Stimulated activated naive CD4-positive, alpha-beta T cell treated with Interleukin-2 at 50 U/mL for 16 hours (primary cell): ENCODE results near the gene CNDP2.
"Not testable (repeated sequence)": the region's sequence is repeated elsewhere in the genome, so short reads cannot be mapped to it uniquely, and the experiment has no call there.

Experiments used
- DNase-seq: peaks from one replicate; lab custom pipeline; 2025; lab: John Stamatoyannopoulos, UW

CNDP2 gene

DNA sequence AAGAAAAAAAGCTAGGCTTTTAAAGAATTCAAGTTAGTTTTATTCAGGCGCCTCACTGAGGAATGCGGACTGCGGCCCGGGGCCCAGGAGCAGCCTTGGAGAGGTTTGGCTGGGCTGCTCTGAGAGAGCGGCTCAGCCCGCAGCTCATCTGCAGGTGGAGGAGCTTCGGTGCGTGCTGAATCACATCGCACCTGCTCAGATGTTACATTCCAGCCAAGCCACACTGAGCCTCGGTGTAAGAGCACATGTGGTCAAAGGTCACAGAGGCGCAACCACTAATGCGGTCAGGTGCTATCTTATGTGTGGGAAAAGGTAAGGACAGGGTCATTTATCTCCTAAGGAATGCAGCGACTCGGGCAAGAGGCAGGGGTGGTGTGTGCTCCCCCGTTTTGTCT lies 21.1 kb downstream of the CNDP2 start:
- DNase-seq = no peak

DNA sequence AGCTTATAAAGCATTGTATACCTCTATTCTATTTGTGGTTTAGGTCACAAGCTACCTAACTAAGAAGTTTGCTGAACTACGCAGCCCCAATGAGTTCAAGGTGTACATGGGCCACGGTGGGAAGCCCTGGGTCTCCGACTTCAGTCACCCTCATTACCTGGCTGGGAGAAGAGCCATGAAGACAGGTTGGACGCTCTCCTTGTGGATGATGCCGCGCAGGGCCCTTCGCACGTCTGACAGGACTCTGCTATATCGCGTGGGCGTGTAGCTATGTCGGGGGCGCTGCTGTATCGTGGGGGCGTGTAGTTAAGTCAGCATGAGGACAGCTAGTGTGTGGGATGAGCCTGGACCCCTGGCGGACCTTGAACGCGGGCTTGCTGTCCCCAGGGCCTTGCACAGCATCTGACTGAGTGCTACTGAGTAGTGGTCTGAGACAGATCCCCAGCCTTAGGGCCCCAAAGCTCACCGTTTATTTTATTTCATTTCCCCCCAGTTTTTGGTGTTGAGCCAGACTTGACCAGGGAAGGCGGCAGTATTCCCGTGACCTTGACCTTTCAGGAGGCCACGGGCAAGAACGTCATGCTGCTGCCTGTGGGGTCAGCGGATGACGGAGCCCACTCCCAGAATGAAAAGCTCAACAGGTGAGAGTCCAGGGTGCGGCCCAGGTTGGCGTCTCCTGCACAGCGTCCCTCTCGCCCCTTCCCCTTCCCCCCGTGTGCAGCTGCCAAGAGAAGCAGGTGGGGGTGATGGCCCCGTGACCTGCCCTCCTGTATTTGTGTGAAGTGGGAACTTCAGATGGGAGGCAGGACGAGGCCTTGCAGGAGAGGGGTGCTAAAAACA lies 22.5 kb downstream of the CNDP2 start:
- DNase-seq = no peak

DNA sequence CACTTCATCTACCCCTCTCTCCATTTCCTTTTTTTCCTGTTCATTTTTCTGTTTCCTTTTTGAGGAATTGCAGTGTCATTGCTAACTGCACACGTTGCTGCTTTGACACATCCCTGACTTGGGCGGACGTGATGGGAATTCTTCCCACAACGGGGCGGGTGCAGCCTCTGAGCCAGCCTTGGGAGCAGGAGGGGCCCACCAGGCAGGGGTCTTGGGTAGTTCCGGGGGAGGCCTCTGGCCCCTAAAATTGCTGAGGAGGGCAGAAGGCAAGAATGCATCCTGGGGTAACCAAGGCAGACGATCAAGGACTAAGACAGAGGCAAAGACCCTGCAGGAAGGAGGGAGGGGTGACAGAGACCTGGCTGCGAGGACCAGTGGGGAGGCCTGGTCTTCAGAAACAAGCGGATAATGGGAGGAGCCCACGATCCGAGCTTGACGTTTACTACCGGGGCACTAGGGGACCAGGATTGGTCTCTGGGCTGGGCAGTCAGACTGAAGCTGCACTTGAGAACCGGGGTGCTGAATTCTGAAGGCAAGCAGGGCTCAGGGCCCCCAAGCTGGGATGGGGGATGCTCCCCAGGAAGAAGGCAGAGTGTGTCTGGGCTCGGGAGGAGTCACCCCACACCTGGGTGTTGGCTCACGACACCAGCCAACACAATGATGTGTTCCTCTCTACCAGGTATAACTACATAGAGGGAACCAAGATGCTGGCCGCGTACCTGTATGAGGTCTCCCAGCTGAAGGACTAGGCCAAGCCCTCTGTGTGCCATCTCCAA lies 23.3 kb downstream of the CNDP2 start:
- DNase-seq = no peak

DNA sequence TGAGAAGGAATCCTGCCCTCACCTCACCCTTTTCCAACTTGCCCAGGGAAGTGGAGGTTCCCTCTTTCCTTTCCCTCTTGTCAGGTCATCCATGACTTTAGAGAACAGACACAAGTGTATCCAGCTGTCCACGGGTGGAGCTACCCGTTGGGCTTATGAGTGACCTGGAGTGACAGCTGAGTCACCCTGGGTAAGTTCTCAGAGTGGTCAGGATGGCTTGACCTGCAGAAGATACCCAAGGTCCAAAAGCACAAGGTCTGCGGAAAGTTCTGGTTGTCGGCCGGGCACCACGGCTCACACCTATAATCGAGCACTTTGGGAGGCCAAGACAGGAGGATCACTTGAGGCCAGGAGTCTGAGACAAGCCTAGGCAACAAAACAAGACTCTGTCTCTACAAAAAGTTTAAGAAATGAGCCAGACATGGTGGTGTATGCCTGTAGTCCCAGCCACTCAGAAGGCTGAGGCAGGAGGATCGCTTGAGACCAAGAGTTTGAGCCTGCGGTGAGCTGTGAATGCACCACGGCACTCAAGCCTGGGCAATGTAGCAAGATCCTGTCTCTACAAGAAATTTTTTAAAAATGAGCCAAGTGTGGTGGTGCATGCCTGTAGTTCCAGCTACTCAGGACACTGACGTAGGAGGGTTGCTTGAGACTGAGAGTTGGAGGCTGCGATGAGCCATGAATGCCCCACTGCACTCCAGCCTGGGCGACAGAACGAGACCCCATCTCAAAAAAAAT lies 24.1 kb downstream of the CNDP2 start:
- DNase-seq = no peak

DNA sequence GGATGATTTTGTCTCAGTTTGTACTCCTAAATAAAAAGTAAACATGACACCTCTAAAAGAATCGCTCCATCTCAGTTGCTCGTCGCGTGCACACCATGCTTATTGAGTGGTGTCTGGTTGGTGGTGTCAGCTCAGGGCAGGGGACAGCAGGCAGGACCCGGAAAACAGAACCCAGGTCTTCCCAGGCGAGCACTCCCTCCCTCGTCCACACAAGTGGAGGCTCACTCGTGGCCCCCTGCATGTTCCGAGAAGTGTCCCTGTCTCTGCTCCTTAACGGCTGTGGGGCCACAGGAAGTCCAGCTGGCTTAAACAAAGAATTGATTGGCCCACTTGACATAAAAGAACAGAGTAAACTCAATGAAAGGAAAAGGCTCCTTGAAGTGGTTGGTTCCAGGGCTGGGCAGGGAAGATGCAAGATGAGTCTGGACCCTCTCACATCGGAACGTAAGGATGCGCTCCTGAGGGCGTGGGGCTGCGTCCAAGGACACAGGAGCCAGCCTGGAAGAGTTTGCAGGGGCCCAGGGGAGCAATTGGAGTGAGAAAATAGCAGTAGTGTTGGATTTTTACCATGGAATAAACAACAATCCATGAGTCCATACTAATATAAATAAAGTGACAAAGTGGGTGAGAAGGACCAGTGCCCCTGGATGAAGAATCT lies 25.0 kb downstream of the CNDP2 start:
- no peak for DNase-seq

DNA sequence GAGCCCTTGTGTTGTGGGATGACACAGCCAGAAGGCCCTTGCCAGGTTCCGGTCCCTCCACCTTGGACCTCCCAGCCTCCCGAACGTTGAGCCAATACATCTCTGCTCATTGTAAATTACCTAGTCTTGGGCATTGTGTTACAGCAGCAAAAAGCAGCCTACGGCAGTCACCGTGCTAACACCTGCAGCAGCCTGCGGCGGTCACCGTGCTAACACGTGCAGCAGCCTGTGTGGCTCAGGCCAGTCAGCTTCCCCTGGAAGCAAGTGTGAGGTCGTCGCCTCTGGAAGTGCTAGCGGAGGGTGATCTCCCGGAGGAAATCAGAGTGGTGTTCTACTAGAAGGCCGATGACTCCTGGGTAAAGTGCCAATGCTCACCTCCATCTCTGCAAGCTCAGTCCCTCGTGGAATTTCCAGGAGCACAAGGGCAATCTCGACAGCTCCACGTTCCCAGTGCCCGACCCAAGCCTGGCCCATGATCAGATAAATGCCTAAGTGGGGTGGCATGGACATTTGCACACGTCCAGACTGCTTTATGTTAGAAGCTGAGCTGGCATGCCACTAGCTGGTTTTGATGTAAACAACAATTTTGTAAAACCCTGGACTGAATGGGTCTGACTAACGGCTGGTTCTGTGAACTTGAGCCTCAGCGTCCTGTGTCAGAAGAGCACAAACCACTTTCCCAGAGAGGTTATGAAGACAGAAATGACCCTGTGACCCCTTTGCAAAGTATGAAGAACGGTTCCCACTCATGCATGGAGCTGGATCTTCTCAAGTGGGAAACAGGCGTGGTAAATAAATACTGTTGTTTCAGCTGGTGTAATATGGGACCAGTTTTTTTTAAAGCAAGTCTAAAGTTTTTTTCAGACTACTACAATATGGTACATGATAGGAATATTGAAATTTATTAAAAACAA lies 26.7 kb downstream of the CNDP2 start:
- no peak for DNase-seq

DNA sequence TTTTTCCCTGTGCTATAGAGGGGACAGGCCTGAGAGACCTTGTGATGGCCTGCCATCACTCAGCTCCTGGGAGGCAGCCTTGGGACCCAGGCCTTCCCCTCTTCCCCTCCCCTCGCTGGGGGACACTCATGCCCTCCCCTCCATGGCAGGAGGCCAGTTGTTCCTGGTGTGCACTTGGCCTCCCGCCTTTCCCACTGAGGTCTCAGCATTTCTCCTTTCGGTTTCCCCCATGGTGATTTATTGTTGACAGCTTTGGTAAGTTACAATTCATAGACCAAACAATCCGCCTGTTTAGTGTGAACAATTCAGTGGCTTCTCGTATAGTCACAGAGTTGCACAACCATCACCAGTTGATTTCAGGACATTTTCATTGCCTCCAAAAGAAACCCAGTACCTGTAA lies 27.9 kb downstream of the CNDP2 start:
- DNase-seq = no peak

DNA sequence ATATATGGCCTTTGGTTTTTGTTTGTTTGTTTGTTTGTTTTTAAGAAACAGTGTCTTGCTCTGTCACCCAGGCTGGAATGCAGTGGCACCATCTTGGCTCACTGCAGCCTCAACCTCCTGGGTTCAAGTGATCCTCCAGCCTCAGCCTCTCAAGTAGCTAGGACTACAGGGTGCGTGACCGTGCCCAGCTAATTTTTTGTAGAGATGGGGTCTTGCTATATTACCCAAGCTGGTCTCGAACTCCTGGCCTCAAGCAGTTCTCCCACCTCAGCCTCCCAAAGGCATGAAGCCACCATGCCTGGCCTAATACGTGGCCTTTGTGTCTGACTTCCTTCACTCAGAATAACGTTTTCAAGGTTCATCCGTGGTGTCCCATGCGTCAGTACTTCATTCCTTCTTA lies 28.8 kb downstream of the CNDP2 start:
- not testable (repeated sequence) for DNase-seq

DNA sequence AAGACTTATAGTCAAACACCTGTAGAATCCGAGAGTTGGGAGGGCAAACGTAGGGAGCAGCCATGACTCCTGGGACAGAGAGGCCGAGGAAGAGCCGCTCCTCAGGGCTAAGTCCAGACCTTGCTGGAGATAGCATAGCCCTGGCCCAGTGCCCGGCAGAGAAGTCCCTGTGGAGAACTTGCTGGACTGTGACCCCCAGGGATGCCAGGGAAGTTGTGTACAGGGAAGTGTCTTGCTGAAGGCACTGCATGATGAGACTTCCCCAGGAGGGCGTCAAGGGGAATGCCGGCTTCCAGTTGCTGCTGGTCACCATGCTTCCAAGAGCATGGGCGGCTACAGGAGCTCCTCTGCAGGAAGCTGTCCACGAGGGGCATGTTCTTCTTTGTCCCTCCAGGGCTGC lies 29.6 kb downstream of the CNDP2 start:
- no peak for DNase-seq

DNA sequence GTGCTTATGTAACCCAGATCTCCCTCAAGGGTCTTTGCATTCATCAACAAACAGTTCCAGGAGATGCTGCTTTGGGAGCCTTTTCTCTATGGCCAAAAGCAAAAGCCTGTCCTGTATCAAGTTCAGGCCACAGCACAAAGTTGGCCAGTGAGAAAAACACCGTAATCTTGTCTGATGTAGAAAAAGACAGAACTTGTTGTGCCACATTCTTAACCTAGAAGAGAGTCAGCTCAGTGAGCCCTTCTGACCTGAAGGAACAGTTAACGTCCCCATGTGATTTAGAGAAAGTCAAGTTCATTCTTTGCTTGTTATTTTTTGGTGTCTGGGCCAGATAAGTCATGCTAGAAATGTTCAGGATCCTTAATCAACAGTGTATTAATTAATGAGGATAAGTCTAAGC lies 30.3 kb downstream of the CNDP2 start:
- no peak for DNase-seq

DNA sequence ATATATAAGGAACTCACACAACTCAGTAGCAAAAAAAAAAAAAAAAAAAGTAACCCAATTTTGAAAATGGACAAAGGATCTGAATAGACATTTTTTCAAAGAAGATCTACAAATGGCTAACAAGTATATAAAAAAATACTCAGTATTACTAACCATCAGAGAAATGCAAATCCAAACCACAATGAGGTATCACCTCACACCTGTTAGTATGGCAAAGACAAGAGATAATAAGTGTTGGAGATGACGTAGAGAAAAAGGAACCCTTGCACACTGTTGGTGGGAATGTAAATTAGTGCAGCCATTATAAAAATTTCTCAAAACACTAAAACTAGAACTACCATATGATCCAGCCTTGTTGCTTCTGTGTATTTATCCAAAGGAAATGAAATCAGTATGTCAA lies 32.3 kb downstream of the CNDP2 start:
- no peak for DNase-seq

DNA sequence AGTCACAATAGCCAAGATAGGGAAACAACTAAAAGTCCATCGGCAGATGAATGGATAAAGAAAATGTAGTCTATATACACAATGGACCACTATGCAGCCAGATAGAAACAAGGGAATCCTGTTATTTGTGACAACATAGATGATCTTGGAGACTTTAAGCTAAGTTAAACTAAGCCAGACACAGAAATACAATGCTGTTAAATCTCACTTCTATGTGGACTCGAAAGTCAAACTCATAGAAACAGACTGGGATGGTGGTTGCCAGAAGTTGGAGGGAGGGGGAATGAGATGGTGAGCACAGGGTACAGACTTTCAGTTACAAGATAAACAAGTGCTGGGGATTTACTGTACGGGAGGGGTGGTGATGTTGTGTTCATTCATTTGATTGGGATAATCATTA lies 32.8 kb downstream of the CNDP2 start:
- DNase-seq = no peak

DNA sequence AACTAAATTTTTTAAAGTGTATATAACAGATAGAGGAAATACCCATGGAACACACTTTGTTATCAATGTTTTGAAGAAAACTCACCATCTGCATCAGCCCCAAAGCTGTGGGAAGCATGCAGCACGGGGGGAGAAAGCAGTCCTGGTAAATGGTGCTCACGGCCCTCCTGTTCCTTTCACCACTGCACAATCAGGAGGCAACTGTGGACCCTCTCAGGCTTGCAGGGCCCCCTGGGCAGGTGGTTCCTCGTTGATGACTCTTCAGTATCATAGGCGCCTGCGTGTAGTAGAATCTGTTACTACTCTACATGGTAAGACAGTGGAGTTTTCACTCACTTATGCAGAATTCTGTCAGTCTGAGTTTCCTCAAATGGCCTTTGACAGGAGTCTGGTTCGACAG lies 33.2 kb downstream of the CNDP2 start:
- no peak for DNase-seq

DNA sequence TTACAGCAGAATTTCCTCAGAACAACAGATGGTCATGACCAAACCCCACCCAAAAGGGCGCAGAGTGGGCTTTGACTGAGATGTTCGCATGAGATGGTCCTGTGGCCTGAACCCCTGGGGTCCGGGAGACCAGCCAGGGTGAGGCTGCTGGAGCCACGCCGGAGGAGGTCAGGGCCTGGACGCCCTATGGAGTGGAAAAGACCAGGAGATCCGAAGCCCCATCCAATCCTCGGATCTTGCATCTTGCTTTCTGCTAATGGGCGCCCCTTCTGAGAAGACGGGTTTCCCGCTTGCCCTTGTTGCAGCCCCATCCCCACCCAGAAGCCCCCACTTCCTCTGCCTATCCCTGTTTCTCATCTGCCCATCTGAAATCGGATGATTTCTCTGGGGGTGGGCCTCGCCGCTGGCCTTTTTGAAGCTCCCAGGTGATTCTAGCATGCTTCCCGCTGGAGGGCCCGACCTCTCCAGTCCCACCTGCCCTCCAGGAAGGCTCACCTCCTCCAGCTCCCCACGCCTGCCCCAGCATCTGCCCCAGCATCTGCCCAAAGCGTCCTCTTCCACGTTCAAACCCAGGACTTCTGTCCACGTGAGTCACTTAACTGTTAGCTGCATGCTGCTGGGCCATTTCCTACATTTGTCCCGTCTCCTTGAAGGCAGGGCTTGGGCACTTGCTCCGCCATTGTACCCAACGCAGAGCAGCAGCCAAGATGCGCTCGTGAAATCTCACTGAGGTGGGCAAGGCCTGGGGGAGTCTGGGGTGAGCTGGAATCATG lies 33.8 kb downstream of the CNDP2 start:
- no peak for DNase-seq

DNA sequence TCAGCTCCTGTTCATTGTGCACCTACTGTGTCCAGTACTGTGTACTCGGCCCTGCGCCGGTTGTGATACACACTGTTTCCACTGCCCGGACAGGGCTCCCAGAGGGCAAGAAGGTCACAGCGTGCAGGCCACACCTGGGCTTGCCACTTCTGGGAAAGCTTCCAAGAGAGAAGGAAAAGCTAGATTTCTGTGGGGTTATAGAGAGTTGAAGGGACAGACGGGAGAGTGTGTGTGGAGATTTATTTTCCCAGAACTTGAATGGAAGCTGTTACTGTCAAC lies 34.4 kb downstream of the CNDP2 start:
- DNase-seq = no peak

DNA sequence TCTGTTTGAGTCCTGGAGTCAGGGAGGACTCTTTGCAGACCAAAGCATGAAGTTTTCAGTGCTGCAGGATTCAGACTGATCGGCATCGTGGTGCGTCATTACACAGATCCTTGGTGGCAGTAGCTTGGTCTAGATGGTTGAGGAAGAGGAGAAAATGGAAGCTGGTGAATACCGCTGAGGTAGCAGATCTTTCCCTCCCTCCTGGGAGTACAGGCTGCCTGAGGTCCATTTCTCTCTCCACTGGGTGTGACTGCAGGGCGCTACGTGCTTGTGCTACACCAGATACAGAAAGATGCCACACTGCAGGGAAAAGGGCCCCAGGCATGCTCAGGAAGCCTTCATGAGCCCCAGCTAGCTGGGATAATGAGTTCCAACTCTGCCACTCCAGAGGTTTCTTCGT lies 34.9 kb downstream of the CNDP2 start:
- no peak for DNase-seq

DNA sequence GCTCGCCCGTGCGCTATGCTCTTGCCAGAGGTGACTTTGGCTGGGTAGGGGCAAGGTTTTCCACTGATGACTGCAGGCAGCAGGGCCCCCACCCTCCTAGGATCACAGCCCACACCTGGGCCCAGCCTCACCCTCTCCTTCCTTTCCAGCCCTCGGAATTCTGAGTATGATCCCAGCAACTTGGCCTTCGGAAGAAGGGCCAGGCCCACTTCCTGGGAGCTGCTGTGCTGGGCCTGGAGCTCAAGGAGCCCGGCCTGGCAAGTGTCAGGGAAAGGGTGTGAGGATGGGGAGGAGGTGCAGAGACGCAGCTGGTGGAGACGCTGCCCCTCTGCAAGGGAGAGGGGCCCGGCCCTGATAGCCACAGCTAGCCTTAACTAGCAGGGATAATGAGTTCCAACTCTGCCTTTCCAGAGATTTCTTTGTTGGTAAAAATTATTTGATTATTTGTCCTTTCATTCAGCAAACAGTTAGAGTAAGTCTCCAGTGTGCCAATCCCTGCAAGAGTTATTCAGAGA lies 36.4 kb downstream of the CNDP2 start:
- DNase-seq = no peak

DNA sequence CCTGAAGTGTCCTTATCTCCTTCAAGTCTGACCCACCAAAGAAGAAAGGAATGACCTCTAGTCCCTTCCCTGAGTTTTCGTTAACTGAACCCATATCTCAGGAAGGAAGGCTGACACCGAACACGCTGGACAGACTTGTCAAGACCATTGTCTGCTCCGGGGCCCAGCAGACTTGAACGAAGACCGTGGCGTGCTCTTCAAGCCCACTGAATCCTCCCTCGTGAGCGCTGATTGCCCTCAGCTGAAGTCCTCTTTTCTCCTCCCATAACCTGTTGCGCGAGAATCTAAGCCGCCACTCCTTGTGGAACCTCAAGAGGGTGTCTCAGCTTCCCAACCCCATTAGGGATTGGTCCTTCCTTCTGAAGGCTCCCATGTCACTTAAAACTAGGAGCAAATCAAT lies 37.5 kb downstream of the CNDP2 start:
- no peak for DNase-seq

DNA sequence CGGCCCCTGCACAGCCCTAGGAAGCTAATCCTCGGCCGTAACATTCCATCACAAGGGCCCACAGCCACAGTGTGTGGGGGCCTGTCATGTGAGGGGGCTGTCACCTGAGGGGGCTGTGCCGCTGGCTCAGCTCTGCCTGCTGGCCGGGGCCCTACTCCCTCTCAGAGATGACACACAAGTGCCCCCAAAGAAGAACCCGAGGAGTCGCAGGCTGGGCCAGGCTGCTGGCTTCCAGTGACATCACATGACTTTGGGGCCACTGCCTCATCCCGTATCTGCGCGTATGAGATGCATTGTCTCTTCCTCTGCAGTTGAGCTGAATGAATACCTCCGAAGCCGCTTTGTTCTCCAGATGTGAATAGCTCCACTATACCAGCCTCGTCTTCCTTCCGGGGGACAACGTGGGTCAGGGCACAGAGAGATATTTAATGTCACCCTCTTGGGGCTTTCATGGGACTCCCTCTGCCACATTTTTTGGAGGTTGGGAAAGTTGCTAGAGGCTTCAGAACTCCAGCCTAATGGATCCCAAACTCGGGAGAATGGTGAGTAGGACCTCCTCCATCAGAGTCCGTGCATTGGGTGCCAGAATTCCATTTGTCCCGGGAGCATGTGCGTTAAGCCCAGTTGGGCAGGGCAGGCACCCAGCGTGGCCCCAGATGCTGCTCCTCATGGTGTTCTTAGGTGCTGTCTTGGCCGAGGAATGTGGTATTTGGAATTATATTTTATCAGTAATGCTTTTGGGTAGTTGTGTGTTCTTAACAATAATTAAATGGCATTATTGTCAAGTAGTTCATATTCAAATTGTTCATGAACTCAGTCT lies 38.2 kb downstream of the CNDP2 start, which contains the start of gene CNDP1:
Gene CNDP1 (plus strand): TSS at position 351 of the 820 bp plus-strand sequence. CDS start 168 bp downstream, at position 519.
- no peak for DNase-seq
